Measurements from ENCODE around the gene PSMB10.

Gene PSMB10

DNA sequence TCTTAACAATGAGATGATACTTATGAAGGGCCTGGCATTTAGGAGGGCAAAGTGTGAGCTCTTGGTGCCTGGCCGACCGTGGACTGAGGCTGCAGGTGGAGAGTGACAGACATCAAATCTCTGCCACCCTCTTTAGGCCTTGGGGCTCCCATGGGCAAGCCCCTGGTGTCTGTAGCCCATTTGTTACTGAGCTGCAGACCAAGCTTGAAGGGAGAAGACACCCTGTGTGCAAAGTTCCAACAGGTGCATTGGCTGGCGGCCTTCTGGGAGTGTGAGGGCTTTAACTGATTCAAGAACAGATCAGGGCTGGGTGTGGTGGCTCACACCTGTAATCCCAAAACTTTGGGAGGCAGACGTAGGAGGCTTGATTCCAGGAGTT, 4.2 kb downstream of the PSMB10 start:
- TF ChIP-seq, protein P1, sequence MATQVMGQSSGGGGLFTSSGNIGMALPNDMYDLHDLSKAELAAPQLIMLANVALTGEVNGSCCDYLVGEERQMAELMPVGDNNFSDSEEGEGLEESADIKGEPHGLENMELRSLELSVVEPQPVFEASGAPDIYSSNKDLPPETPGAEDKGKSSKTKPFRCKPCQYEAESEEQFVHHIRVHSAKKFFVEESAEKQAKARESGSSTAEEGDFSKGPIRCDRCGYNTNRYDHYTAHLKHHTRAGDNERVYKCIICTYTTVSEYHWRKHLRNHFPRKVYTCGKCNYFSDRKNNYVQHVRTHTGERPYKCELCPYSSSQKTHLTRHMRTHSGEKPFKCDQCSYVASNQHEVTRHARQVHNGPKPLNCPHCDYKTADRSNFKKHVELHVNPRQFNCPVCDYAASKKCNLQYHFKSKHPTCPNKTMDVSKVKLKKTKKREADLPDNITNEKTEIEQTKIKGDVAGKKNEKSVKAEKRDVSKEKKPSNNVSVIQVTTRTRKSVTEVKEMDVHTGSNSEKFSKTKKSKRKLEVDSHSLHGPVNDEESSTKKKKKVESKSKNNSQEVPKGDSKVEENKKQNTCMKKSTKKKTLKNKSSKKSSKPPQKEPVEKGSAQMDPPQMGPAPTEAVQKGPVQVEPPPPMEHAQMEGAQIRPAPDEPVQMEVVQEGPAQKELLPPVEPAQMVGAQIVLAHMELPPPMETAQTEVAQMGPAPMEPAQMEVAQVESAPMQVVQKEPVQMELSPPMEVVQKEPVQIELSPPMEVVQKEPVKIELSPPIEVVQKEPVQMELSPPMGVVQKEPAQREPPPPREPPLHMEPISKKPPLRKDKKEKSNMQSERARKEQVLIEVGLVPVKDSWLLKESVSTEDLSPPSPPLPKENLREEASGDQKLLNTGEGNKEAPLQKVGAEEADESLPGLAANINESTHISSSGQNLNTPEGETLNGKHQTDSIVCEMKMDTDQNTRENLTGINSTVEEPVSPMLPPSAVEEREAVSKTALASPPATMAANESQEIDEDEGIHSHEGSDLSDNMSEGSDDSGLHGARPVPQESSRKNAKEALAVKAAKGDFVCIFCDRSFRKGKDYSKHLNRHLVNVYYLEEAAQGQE (IDR thresholded peaks at IDR 0.05; ENCODE audit: insufficient read depth in 1 of 2, low read depth in 2 of 2, low read length in 2 of 2) = no peak
- TF ChIP-seq POLR2AphosphoS5 (IDR thresholded peaks at IDR 0.05; ENCODE audit: low read depth, low read length) = no peak
- TF ChIP-seq FOXP2 (optimal IDR thresholded peaks at IDR 0.05; ENCODE audit: borderline replicate concordance, extremely low read depth, extremely low read length, insufficient read depth) = no peak
- no peak for TF ChIP-seq TAF1 (IDR thresholded peaks at IDR 0.05; ENCODE audit: borderline replicate concordance, insufficient read depth, low read length)
- TF ChIP-seq SIN3A (IDR thresholded peaks at IDR 0.05; ENCODE audit: borderline replicate concordance, insufficient read depth, low read length) = no peak

GRCh38 chr16:67931712-67932461, 4.8 kb downstream of the PSMB10 start, which contains the start of gene CTRL:
Gene CTRL, minus strand, starts transcription at chr16:67931862. Its CDS starts 10 bp downstream, at chr16:67931852.
- TF ChIP-seq POLR2AphosphoS5 (IDR thresholded peaks at IDR 0.05; ENCODE audit: low read depth, low read length) (no peak), SIN3A (IDR thresholded peaks at IDR 0.05; ENCODE audit: borderline replicate concordance, insufficient read depth, low read length) (no peak), FOXP2 (optimal IDR thresholded peaks at IDR 0.05; ENCODE audit: borderline replicate concordance, extremely low read depth, extremely low read length, insufficient read depth) (no peak)
- TF ChIP-seq, protein P1 (IDR thresholded peaks at IDR 0.05; ENCODE audit: insufficient read depth in 1 of 2, low read depth in 2 of 2, low read length in 2 of 2) = no peak

GRCh38 chr16:67930678-67931211, 5.9 kb downstream of the PSMB10 start:
- TF ChIP-seq FOXP2 (optimal IDR thresholded peaks at IDR 0.05; ENCODE audit: borderline replicate concordance, extremely low read depth, extremely low read length, insufficient read depth) = no peak
- TF ChIP-seq TAF1 (IDR thresholded peaks at IDR 0.05; ENCODE audit: borderline replicate concordance, insufficient read depth, low read length) = no peak
- TF ChIP-seq, protein P1 (IDR thresholded peaks at IDR 0.05; ENCODE audit: insufficient read depth in 1 of 2, low read depth in 2 of 2, low read length in 2 of 2) = no peak
- TF ChIP-seq POLR2AphosphoS5 (IDR thresholded peaks at IDR 0.05; ENCODE audit: low read depth, low read length) = no peak
- no peak for TF ChIP-seq SIN3A (IDR thresholded peaks at IDR 0.05; ENCODE audit: borderline replicate concordance, insufficient read depth, low read length)

DNA sequence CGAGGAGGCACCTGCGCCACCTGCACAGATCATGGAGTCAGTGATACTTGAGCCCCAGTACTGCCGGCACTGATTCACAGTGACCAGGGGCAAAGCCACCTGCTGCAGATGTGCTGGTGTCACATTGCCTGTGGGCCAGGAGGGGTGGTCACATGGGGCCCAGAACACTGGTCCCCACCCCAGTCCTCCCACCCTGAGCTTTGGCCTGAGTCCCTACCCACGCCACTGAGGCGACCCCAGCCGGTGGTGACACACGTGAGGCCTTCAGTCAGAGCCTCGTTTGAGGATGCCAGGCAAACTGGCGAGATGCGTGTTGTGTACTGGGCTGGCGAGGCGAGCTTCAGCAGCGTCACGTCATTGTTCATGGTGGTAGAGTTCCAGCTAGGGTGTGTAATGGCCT, 6.5 kb downstream of the PSMB10 start:
- TF ChIP-seq SIN3A (IDR thresholded peaks at IDR 0.05; ENCODE audit: borderline replicate concordance, insufficient read depth, low read length) = no peak
- TF ChIP-seq TAF1 (IDR thresholded peaks at IDR 0.05; ENCODE audit: borderline replicate concordance, insufficient read depth, low read length) = no peak
- no peak for TF ChIP-seq FOXP2 (optimal IDR thresholded peaks at IDR 0.05; ENCODE audit: borderline replicate concordance, extremely low read depth, extremely low read length, insufficient read depth)
- no peak for TF ChIP-seq POLR2AphosphoS5 (IDR thresholded peaks at IDR 0.05; ENCODE audit: low read depth, low read length)
- TF ChIP-seq, protein P1 (IDR thresholded peaks at IDR 0.05; ENCODE audit: insufficient read depth in 1 of 2, low read depth in 2 of 2, low read length in 2 of 2) = no peak

Data from PFSK-1 (cell line).